ENCODE results near the gene PLCH2. TPM values are rescaled to one million over a fixed set of nuclear protein-coding genes. Genes with fewer than 3 reads are reported as not detected.

Gene PLCH2, protein sequence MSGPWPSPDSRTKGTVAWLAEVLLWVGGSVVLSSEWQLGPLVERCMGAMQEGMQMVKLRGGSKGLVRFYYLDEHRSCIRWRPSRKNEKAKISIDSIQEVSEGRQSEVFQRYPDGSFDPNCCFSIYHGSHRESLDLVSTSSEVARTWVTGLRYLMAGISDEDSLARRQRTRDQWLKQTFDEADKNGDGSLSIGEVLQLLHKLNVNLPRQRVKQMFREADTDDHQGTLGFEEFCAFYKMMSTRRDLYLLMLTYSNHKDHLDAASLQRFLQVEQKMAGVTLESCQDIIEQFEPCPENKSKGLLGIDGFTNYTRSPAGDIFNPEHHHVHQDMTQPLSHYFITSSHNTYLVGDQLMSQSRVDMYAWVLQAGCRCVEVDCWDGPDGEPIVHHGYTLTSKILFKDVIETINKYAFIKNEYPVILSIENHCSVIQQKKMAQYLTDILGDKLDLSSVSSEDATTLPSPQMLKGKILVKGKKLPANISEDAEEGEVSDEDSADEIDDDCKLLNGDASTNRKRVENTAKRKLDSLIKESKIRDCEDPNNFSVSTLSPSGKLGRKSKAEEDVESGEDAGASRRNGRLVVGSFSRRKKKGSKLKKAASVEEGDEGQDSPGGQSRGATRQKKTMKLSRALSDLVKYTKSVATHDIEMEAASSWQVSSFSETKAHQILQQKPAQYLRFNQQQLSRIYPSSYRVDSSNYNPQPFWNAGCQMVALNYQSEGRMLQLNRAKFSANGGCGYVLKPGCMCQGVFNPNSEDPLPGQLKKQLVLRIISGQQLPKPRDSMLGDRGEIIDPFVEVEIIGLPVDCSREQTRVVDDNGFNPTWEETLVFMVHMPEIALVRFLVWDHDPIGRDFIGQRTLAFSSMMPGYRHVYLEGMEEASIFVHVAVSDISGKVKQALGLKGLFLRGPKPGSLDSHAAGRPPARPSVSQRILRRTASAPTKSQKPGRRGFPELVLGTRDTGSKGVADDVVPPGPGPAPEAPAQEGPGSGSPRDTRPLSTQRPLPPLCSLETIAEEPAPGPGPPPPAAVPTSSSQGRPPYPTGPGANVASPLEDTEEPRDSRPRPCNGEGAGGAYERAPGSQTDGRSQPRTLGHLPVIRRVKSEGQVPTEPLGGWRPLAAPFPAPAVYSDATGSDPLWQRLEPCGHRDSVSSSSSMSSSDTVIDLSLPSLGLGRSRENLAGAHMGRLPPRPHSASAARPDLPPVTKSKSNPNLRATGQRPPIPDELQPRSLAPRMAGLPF (N-terminal part only)
- 0.10 TPM for polyA plus RNA-seq (2013, experiment 1 of 2)
- 0.19 TPM for polyA plus RNA-seq (2013, experiment 2 of 2)

DNA sequence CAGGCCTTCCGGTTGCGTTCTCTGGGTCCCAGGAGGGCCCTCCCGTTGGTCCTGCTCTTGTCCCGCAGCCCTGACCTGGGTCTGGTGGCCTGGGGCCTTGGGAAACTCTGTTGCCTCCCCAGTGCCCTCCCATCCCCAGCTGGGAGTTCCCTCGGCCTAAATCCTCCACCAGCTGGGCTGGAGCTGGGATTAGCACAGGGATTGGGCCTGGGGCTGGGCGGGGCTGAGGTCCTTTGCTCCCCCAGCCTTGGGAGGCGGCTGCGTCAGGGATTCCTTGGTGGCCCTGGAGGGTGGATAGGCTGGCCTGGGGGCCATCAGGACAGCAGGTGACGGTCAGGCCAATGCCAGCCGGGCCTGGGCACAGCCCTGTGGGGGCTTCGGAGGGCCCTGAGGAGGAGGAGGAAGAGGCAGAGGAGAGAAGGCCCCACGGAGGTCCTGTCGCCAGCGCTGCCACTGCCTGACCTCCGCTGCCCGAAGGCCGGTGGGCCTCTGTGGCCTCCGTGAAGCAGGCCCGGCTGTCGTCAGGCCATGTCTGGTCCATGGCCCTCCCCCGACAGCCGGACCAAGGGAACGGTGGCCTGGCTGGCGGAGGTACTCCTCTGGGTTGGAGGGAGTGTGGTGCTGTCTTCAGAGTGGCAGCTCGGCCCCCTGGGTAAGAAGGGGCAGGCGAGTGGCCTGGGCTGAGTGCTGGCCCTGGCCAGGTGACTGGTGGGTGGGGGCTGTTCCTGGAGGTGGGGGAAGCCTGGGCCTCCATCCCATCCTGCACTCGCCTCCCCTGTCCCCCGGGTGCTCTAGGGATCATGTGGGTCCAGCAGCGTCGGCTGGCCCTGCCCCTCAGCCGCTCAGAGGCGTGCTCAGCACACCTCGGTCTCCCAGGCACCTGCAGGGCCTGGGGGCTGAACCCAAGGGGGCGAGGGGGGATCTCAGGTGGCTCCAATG lies at the start of gene PLCH2:
Gene PLCH2 (plus strand): TSS at position 229 of the 939 bp plus-strand sequence. CDS start 300 bp downstream, at position 529.
- Histone ChIP-seq H3K27ac (ENCODE audit: low read depth, low read length) (no peak within 1 kb of the TSS), H3K9ac (ENCODE audit: low read depth, low read length) (no peak within 1 kb of the TSS), H3K4me1 (ENCODE audit: insufficient read depth, low read length) (no peaks in the 10 kb centered on the region), H3K27me3 (ENCODE audit: insufficient read depth, low read length) (no peaks in the 10 kb centered on the region), H3K9me3 (ENCODE audit: insufficient read depth, low read depth, low read length) (no peaks in the 10 kb centered on the region), H3K36me3 (ENCODE audit: insufficient read depth, low read length) (no peaks in the 10 kb centered on the region), H3K4me3 (ENCODE audit: low read length) (no peak within 1 kb of the TSS)
- 88% methylated on average over 34 of the region's 34 CpGs for WGBS

DNA sequence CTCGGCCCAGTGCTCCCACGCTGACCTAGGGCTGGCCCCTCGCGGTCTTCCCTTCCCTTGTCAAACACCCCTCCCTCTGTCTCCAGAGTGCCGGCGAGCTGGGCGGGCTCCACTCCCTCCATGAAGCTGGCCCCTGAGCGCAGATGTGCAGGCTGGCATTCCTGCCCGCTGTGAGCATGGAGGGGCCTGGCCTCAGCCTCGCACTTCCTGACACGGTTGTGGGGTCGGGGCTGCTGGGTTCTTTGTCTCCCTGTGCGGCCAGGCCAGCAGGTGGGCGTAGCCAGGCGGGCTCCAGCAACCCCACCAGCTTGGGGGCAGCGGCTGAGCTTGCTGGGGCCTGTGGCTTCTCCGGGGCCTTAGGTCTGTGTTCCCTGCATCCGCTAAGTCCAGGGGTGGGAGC lies 49.5 kb upstream of the PLCH2 start:
- Histone ChIP-seq H3K9me3 (ENCODE audit: insufficient read depth, low read depth, low read length) (0 out of 2 replicates have a peak, but pooled peaks cover 3% of the 10 kb centered on the region), H3K27me3 (ENCODE audit: insufficient read depth, low read length) (peaks cover 2% of the 10 kb centered on the region; the same call in 1 of the 2 replicates), H3K4me1 (ENCODE audit: insufficient read depth, low read length) (no peaks in the 10 kb centered on the region), H3K36me3 (ENCODE audit: insufficient read depth, low read length) (no peaks in the 10 kb centered on the region), H3K27ac (ENCODE audit: low read depth, low read length) (no peak overlapping the region), H3K9ac (ENCODE audit: low read depth, low read length) (no peak overlapping the region), H3K4me3 (ENCODE audit: low read length) (no peak overlapping the region)
- 88% methylated on average over 18 of the region's 18 CpGs for WGBS

DNA sequence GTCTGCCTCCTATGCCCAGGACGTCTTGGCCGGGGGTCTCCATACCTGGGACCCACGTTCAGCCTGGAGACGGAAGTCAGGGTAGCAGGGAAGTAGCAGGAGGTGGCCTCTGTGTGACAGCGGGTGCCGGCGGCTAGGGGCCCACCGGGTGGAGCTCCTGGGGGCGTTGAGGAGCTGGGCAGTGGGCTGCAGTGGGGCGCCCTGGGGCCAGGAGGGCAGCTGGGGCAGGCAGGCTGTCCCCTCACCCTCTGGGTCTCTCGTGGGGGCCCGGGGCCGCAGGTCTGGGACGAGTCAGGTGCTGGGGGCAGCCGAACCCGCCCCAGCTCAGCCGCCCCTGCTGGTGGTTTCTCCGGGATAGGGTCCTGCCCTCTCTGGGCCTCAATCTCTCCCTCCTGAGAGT lies 49.0 kb upstream of the PLCH2 start:
- H3K36me3 ChIP-seq (ENCODE audit: insufficient read depth, low read length), result no peaks in the 10 kb centered on the region
- H3K9ac ChIP-seq (ENCODE audit: low read depth, low read length), result no peak overlapping the region
- H3K4me3 ChIP-seq (ENCODE audit: low read length), result no peak overlapping the region
- 90% methylated on average over 18 of the region's 18 CpGs for WGBS
- H3K27me3 ChIP-seq (ENCODE audit: insufficient read depth, low read length), result peaks cover 2% of the 10 kb centered on the region; the same call in 1 of the 2 replicates
- H3K27ac ChIP-seq (ENCODE audit: low read depth, low read length), result no peak overlapping the region
- no peaks in the 10 kb centered on the region for H3K4me1 ChIP-seq (ENCODE audit: insufficient read depth, low read length)
- 0 out of 2 replicates have a peak, but pooled peaks cover 3% of the 10 kb centered on the region for H3K9me3 ChIP-seq (ENCODE audit: insufficient read depth, low read depth, low read length)

DNA sequence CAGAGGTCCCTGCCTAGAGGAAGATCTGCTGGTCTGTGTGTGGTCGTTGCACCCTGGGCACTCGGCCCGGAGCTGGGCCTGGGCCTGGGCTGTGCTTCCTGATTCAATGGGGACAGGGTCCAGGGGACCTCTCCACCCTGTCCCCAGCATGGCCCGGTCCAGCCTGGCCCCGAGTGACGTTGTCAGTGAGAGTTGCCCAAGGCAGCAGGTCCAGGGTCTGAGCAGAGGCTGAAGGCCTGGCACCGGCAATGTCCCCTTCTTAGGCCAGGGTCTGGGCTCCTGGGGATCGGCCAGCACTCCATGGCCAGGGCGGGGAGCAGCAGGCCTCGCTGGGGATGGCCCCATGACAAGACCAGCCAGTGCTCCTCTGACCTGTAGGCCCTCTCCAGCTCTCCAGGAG lies 48.1 kb upstream of the PLCH2 start:
- H3K36me3 ChIP-seq (ENCODE audit: insufficient read depth, low read length), result no peaks in the 10 kb centered on the region
- no peaks in the 10 kb centered on the region for H3K4me1 ChIP-seq (ENCODE audit: insufficient read depth, low read length)
- H3K27ac ChIP-seq (ENCODE audit: low read depth, low read length), result no peak overlapping the region
- H3K9ac ChIP-seq (ENCODE audit: low read depth, low read length), result no peak overlapping the region
- 94% methylated on average over 10 of the region's 10 CpGs for WGBS
- H3K27me3 ChIP-seq (ENCODE audit: insufficient read depth, low read length), result peaks cover 2% of the 10 kb centered on the region; the same call in 1 of the 2 replicates
- H3K4me3 ChIP-seq (ENCODE audit: low read length), result no peak overlapping the region
- 0 out of 2 replicates have a peak, but pooled peaks cover 3% of the 10 kb centered on the region for H3K9me3 ChIP-seq (ENCODE audit: insufficient read depth, low read depth, low read length)

DNA sequence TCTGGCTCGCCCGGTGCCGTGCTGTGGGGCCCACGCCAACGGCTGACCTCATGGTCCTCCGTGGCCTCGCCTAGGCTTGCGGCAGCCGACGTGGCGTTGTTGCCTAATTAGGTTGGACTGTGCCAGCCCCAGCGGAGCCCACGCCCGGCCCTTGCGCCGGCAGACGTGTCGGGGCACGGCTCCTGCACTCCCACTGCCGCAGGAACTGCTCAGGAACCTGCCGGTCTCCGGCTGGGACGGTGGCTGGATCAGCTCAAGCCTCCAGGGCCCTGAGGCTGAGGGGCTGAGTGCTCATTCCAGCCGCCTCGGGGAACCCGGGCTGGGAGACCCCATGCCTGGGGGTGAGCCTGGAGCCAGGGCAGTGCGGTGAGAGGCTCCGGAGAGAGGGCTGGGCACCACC lies 47.6 kb upstream of the PLCH2 start:
- 95% methylated on average over 28 of the region's 28 CpGs for WGBS
- Histone ChIP-seq H3K9me3 (ENCODE audit: insufficient read depth, low read depth, low read length) (0 out of 2 replicates have a peak, but pooled peaks cover 3% of the 10 kb centered on the region), H3K4me3 (ENCODE audit: low read length) (no peak overlapping the region), H3K27ac (ENCODE audit: low read depth, low read length) (no peak overlapping the region), H3K36me3 (ENCODE audit: insufficient read depth, low read length) (no peaks in the 10 kb centered on the region), H3K9ac (ENCODE audit: low read depth, low read length) (no peak overlapping the region), H3K4me1 (ENCODE audit: insufficient read depth, low read length) (no peaks in the 10 kb centered on the region), H3K27me3 (ENCODE audit: insufficient read depth, low read length) (no peaks in the 10 kb centered on the region)

DNA sequence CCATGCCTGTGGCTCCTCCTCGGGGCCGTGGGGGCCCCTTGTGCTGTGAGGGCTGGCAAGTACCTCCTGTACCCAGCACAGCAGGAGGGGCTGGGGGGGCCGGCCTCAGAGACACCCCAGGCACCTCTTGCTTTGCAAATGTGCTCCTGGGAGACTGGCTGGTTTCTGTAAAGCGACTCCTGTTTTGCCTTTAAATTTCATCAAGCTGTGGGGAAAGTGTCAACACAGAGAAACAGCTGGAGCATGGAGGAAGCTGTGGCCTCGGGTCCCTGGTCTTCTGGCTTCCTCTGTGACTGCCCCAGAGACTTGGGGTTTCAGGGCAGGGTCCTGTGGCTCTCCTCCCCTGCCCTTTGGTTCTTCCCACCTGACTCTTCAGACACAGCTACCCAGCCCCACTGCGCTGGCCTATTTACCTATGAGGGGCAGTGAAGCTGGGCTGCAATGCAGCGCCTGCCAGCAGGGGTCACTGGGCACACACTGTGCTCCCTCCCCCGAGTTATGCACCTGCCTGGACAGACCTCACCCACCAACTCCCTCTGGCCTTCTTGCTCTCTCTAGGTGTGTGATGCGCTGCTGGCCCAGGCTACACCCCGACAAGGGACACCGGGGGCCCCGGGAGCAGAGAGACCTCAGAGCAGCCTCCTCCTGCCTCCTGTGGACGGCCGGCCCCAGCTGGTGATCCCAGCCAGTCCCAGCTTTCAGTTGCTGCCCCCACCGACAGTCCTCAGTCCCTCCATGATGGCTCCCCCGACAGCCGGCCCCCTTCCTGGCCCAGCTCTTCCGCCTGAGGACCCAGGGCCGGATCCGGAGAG lies 46.1 kb upstream of the PLCH2 start:
- Histone ChIP-seq H3K4me3 (ENCODE audit: low read length) (no peak overlapping the region), H3K4me1 (ENCODE audit: insufficient read depth, low read length) (no peaks in the 10 kb centered on the region), H3K27me3 (ENCODE audit: insufficient read depth, low read length) (no peaks in the 10 kb centered on the region)

DNA sequence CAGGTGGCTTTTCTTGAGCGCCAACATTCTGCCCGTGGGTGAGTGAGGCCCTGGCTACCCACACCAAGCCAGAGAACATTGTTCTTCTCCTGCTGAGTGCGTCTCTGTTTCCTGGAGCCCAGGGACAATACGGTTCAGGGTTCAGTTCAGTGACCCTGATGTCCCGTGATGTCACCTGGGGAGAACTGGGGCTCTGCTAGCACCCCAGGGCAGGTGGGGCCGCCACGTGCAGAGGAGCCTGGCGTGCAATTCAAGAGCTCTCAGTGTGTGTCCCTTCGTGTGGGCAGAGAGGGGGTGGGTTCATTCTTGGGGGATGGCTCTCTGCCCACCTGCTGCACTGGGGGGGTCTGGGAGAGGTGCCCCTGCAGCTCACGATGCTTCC lies 45.5 kb upstream of the PLCH2 start:
- no peaks in the 10 kb centered on the region for H3K4me1 ChIP-seq (ENCODE audit: insufficient read depth, low read length)
- no peak overlapping the region for H3K9ac ChIP-seq (ENCODE audit: low read depth, low read length)
- no peak overlapping the region for H3K4me3 ChIP-seq (ENCODE audit: low read length)
- no peak overlapping the region for H3K27ac ChIP-seq (ENCODE audit: low read depth, low read length)
- no peaks in the 10 kb centered on the region for H3K27me3 ChIP-seq (ENCODE audit: insufficient read depth, low read length)
- H3K36me3 ChIP-seq (ENCODE audit: insufficient read depth, low read length), result no peaks in the 10 kb centered on the region
- 88% methylated on average over 10 of the region's 10 CpGs for WGBS
- 0 out of 2 replicates have a peak, but pooled peaks cover 3% of the 10 kb centered on the region for H3K9me3 ChIP-seq (ENCODE audit: insufficient read depth, low read depth, low read length)

More for the DNA sequence above, 46.1 kb upstream of the PLCH2 start:
- WGBS, result 83% methylated on average over 20 of the region's 20 CpGs
- Histone ChIP-seq H3K9ac (ENCODE audit: low read depth, low read length) (no peak overlapping the region), H3K9me3 (ENCODE audit: insufficient read depth, low read depth, low read length) (0 out of 2 replicates have a peak, but pooled peaks cover 3% of the 10 kb centered on the region), H3K27ac (ENCODE audit: low read depth, low read length) (no peak overlapping the region), H3K36me3 (ENCODE audit: insufficient read depth, low read length) (no peaks in the 10 kb centered on the region)

DNA sequence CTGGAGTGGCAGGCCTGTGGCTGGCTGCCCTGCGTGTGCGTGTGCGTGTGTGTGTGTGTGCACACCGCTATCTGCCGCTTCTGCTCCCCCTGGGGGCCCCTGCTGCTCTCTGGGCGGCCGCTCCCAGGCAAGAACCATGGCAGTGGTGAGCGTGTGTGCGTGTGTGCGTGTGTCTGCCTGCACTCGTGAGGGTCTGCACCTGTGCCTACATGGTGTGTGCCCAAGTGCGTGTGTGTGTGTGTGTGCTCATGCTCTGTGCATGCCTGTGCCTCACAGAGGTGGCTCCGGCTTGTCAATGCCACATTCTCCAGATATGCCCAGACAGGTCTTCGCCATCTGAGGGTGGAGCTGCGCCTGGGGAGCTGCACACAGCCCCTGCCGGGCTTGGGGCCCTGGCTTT lies 45.0 kb upstream of the PLCH2 start:
- no peaks in the 10 kb centered on the region for H3K4me1 ChIP-seq (ENCODE audit: insufficient read depth, low read length)
- no peaks in the 10 kb centered on the region for H3K36me3 ChIP-seq (ENCODE audit: insufficient read depth, low read length)
- H3K9me3 ChIP-seq (ENCODE audit: insufficient read depth, low read depth, low read length), result 0 out of 2 replicates have a peak, but pooled peaks cover 3% of the 10 kb centered on the region
- H3K9ac ChIP-seq (ENCODE audit: low read depth, low read length), result no peak overlapping the region
- H3K27me3 ChIP-seq (ENCODE audit: insufficient read depth, low read length), result no peaks in the 10 kb centered on the region
- H3K4me3 ChIP-seq (ENCODE audit: low read length), result no peak overlapping the region
- H3K27ac ChIP-seq (ENCODE audit: low read depth, low read length), result no peak overlapping the region
- WGBS, result 92% methylated on average over 16 of the region's 16 CpGs

DNA sequence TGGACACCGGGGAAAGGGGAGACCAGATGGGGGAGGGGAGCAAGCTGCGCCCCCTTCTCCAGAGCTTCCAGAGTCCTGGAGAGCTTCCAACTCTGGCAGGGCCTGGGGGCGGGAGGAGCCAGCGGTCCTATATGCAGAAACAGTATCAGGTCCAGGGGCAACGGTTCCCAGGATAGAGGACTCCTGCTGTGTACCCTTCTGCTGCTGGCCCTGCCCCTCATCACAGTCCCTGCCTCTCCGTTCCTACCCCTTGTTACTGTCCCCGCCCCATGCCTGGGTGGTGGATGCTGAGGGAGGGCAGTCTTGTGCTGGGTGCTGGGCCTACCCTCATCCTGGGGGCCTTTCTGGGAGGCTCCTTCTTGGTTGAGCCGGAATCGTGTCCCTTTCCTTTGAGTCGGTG lies 44.6 kb upstream of the PLCH2 start:
- H3K4me3 ChIP-seq (ENCODE audit: low read length), result no peak overlapping the region
- no peaks in the 10 kb centered on the region for H3K36me3 ChIP-seq (ENCODE audit: insufficient read depth, low read length)
- no peak overlapping the region for H3K27ac ChIP-seq (ENCODE audit: low read depth, low read length)
- 73% methylated on average over 10 of the region's 10 CpGs for WGBS
- no peak overlapping the region for H3K9ac ChIP-seq (ENCODE audit: low read depth, low read length)
- no peaks in the 10 kb centered on the region for H3K27me3 ChIP-seq (ENCODE audit: insufficient read depth, low read length)
- H3K4me1 ChIP-seq (ENCODE audit: insufficient read depth, low read length), result no peaks in the 10 kb centered on the region
- 0 out of 2 replicates have a peak, but pooled peaks cover 3% of the 10 kb centered on the region for H3K9me3 ChIP-seq (ENCODE audit: insufficient read depth, low read depth, low read length)
